ENCODE measurements around the gene PHYHD1. TPM values are rescaled to one million over a fixed set of nuclear protein-coding genes. Genes with fewer than 3 reads are reported as not detected.

The PHYHD1 gene
- total and polyA plus RNA-seq, 11 donors, result 14.0 to 49.0 (median 27.3) TPM

DNA sequence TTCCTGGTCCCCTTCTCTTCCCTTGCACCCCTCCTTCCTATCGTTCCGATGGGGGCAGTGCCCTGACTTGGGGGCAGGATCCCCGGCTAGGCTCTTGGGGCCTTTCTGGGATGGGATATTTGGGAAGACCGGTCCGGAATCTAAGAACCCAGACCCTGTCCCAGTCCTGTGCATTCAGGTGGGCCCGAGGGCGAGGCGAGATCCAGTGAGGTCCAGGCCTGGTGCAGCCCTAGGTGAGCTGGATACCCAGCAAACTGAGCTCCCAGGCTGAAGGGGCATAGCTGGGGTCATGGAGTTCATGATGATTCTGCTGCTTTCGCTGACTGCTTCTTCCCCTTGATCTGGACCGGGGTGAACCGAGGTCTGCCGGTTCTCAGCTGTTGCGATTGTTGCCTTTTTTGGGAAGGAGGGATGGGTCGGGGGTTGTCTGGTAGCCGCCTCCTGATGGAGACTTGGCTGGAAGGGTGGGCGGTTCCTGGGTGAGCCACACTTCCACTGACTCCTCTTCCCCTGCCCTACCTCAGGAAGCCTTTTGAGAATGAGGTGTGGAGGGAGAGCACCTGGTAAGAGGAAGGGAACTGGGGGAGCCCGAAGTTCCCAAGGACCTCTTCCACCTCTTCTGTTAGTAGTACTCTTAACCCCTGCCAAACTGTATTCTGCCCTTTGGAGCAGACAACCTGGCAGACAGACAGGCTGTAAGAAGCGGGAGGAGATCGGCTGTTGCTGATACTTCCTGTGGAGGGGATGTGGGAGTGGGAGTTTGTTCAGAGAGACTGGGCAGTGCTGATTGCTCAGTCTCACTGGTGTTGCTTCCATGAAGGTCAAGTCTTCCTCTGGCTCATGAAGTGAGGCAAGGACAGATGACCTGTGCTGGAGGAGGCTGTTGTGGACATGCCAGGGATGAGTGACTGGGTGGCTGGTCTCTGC is 37.8 kb upstream of the PHYHD1 start:
- DNase-seq (no peak), ATAC-seq (no peak)
- H3K4me3 ChIP-seq, result peak overlapping the region; percentile 80 to 100 (median 98)
- TF ChIP-seq, protein P1, sequence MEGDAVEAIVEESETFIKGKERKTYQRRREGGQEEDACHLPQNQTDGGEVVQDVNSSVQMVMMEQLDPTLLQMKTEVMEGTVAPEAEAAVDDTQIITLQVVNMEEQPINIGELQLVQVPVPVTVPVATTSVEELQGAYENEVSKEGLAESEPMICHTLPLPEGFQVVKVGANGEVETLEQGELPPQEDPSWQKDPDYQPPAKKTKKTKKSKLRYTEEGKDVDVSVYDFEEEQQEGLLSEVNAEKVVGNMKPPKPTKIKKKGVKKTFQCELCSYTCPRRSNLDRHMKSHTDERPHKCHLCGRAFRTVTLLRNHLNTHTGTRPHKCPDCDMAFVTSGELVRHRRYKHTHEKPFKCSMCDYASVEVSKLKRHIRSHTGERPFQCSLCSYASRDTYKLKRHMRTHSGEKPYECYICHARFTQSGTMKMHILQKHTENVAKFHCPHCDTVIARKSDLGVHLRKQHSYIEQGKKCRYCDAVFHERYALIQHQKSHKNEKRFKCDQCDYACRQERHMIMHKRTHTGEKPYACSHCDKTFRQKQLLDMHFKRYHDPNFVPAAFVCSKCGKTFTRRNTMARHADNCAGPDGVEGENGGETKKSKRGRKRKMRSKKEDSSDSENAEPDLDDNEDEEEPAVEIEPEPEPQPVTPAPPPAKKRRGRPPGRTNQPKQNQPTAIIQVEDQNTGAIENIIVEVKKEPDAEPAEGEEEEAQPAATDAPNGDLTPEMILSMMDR (IDR thresholded peaks at IDR 0.05), result no peak
- no peak for TF ChIP-seq POLR2A (IDR thresholded peaks at IDR 0.05)
- H3K27ac ChIP-seq, result peak overlapping the region; percentile 93 to 100 (median 99)
- WGBS, 4 donors, result 0 to 1% (median 1%) methylated on average over 19 of the region's 19 CpGs
- no peaks in the 10 kb centered on the region for H3K9me3 ChIP-seq
- H3K27me3 ChIP-seq, result no peaks in the 10 kb centered on the region
- intact Hi-C loops (cut with DNase I), result loop anchor here in 8 of 10 donors (2.0 to 5.0 kb wide), 6 partner anchors 34 to 66 kb away; partner anchors contain the start of genes PHYHD1 (in 3 of the 8) and ENDOG (in 1 of the 8)
- peaks cover 8 to 82% (median 54%) of the 10 kb centered on the region in 12 donors for H3K4me1 ChIP-seq
- H3K36me3 ChIP-seq, result peaks cover 0 to 26% (median 16%) of the 10 kb centered on the region in 9 donors

DNA sequence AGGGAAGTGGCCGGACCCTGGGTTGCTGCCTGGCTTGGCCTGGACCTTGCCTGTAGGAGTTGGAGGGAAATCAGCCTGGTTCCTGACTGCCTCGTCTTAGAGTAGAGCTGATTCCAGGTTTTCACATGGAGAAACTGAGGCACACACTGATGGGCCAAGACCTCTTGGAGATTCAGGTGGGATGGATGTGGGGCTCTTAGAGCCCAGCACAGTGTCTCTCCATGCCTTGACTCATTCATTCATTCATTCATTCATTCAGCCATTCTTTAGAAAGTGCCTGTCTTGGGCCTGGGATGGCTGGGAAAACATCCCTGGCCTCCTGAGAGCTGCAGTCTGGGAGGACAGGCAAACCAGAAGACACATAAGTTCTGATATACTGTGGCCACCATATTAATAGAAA is 36.6 kb upstream of the PHYHD1 start:
- peaks cover 0 to 35% (median 24%) of the 10 kb centered on the region in 9 donors for H3K36me3 ChIP-seq
- H3K27me3 ChIP-seq, result no peaks in the 10 kb centered on the region
- no peak for ATAC-seq
- TF ChIP-seq, protein P1 (IDR thresholded peaks at IDR 0.05), result no peak
- no peak for TF ChIP-seq POLR2A (IDR thresholded peaks at IDR 0.05)
- H3K9me3 ChIP-seq, result no peaks in the 10 kb centered on the region
- peaks cover 8 to 82% (median 59%) of the 10 kb centered on the region in 12 donors for H3K4me1 ChIP-seq
- intact Hi-C loops (cut with DNase I), result loop anchor here in 6 of 10 donors (5.0 kb wide), 4 partner anchors 33 to 67 kb away; partner anchors contain the start of genes PHYHD1 (in 3 of the 6) and ENDOG (in 1 of the 6)
- peak overlapping the region in 10 of 12 donors; percentile 59 to 100 (median 98) for H3K27ac ChIP-seq
- 42 to 73% (median 58%) methylated on average over 2 of the region's 2 CpGs for whole genome bisulfite sequencing, 4 donors
- DNase-seq, result no peak
- peak overlapping the region in 8 of 12 donors; percentile 83 to 100 (median 99) for H3K4me3 ChIP-seq

DNA sequence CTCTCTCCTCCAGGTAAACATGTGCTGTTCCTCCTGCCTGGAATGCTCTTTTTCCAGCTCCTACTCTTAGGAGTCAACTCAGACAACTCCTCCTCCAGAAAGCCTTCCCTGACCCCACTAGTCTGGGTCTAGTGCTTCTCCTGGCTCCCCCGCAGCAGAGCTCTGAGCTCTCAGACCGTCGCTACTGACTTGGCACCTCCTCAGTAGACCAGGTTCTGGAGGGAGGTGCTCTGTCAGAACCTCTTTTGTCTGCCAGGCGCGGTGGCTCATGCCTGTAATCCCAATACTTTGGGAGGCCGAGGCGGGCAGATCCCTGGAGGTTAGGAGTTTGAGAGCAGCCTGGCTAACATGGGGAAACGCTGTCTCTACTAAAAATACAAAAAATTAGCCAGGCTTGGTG is 35.4 kb upstream of the PHYHD1 start:
- Histone ChIP-seq H3K27me3 (no peaks in the 10 kb centered on the region), H3K9me3 (no peaks in the 10 kb centered on the region), H3K4me1 (peaks cover 8 to 71% (median 59%) of the 10 kb centered on the region in 12 donors), H3K4me3 (peak overlapping the region in 1 of 12 donors; percentile 4), H3K27ac (peak overlapping the region in 11 of 12 donors; percentile 17 to 97 (median 47)), H3K36me3 (peaks cover 0 to 44% (median 29%) of the 10 kb centered on the region in 9 donors)
- no peak for DNase-seq
- intact Hi-C loops (cut with DNase I), result no loop called here
- TF ChIP-seq, protein P1 (IDR thresholded peaks at IDR 0.05), result no peak
- TF ChIP-seq POLR2A (IDR thresholded peaks at IDR 0.05), result no peak
- no peak for ATAC-seq
- WGBS, 4 donors, result 77 to 89% (median 87%) methylated on average over 8 of the region's 8 CpGs

DNA sequence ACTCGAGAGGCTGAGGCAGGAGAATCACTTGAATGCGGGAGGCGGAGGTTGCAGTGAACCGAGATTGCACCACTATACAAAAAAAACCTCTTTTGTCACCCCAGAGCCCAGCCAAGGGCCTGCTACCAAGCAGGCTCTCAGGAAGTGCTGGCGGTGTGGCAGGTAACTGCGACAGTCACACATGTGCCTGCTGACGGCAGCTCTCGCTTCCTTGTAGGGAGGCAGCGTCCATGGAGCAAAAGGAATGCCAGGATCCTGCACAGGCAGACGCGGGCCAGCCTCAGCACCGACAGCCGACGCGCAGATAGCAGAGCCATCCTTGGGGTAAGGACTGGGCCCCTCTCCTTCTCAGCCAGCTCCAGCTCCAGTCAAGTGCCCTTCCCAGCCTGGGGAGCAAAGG is 35.0 kb upstream of the PHYHD1 start:
- 50 to 60% (median 57%) methylated on average over 11 to 15 of the region's 15 CpGs for WGBS, 4 donors
- TF ChIP-seq, protein P1 (IDR thresholded peaks at IDR 0.05), result no peak
- TF ChIP-seq POLR2A (IDR thresholded peaks at IDR 0.05), result no peak
- ATAC-seq, result no peak
- peaks cover 8 to 67% (median 56%) of the 10 kb centered on the region in 12 donors for H3K4me1 ChIP-seq
- peak in 1 of 5 donors; percentile 61 for DNase-seq
- peaks cover 0 to 48% (median 29%) of the 10 kb centered on the region in 9 donors for H3K36me3 ChIP-seq
- H3K27ac ChIP-seq, result peak overlapping the region in 11 of 12 donors; percentile 10 to 97 (median 47)
- peak overlapping the region in 3 of 12 donors; percentile 4 to 14 (median 5) for H3K4me3 ChIP-seq
- H3K9me3 ChIP-seq, result no peaks in the 10 kb centered on the region
- intact Hi-C loops (cut with DNase I), result no loop called here
- H3K27me3 ChIP-seq, result no peaks in the 10 kb centered on the region
